Measurements from ENCODE around the gene CAPZB. TPM values are rescaled to one million over a fixed set of nuclear protein-coding genes. Genes with fewer than 3 reads are reported as not detected.

CAPZB gene
- total RNA-seq, 4 donors from 2014 or later = 127 to 404 (median 136) TPM

GRCh38 chr1:19372136-19372514 is 113.2 kb downstream of the CAPZB start:
- intact Hi-C loops (cut with DNase I; ENCODE audit: low total_unique reads) = no loop called here
- WGBS, 2 donors (ENCODE audit: low coverage in 1 of 2) = 93% methylated on average over 5 of the region's 5 CpGs; no CpG with 5 or more reads in 1 of the 2 donors
- Histone ChIP-seq H3K27me3 (no peaks in the 10 kb centered on the region), H3K36me3 (peaks cover 0 to 9% (median under 1%) of the 10 kb centered on the region in 4 donors), H3K4me1 (peaks cover 0 to 19% (median 9%) of the 10 kb centered on the region in 4 donors), H3K4me3 (no peak overlapping the region), H3K27ac (no peak overlapping the region), H3K9me3 (no peaks in the 10 kb centered on the region)
- in situ Hi-C loops (cut with MboI; ENCODE audit: low pct_ligation_motif_present in 1 of 4, low pct_unique_long_range_greater_than_20kb in 1 of 4, low sequenced_read_pairs in 3 of 4) = no loop called here
- TF ChIP-seq POLR2A (IDR thresholded peaks at IDR 0.05) = no peak
- no peak for TF ChIP-seq POLR2AphosphoS5 (IDR thresholded peaks at IDR 0.05)
- no peak for TF ChIP-seq EP300 (IDR thresholded peaks at IDR 0.05; ENCODE audit: low read depth)
- TF ChIP-seq, protein P1, sequence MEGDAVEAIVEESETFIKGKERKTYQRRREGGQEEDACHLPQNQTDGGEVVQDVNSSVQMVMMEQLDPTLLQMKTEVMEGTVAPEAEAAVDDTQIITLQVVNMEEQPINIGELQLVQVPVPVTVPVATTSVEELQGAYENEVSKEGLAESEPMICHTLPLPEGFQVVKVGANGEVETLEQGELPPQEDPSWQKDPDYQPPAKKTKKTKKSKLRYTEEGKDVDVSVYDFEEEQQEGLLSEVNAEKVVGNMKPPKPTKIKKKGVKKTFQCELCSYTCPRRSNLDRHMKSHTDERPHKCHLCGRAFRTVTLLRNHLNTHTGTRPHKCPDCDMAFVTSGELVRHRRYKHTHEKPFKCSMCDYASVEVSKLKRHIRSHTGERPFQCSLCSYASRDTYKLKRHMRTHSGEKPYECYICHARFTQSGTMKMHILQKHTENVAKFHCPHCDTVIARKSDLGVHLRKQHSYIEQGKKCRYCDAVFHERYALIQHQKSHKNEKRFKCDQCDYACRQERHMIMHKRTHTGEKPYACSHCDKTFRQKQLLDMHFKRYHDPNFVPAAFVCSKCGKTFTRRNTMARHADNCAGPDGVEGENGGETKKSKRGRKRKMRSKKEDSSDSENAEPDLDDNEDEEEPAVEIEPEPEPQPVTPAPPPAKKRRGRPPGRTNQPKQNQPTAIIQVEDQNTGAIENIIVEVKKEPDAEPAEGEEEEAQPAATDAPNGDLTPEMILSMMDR (IDR thresholded peaks at IDR 0.05) = no peak
- no peak for DNase-seq

- H3K4me3 ChIP-seq = no peak overlapping the region
- H3K36me3 ChIP-seq = peaks cover 0 to 5% (median 0%) of the 10 kb centered on the region in 4 donors
- DNase-seq = no peak
- intact Hi-C loops (cut with DNase I; ENCODE audit: low total_unique reads) = no loop called here
- H3K4me1 ChIP-seq = peaks cover 0 to 24% (median 15%) of the 10 kb centered on the region in 4 donors
- H3K27me3 ChIP-seq = no peaks in the 10 kb centered on the region
- no peak for TF ChIP-seq POLR2AphosphoS5 (IDR thresholded peaks at IDR 0.05)
- TF ChIP-seq, protein P1 (IDR thresholded peaks at IDR 0.05) = no peak
- no peak for TF ChIP-seq EP300 (IDR thresholded peaks at IDR 0.05; ENCODE audit: low read depth)
- no peak for TF ChIP-seq POLR2A (IDR thresholded peaks at IDR 0.05)
- H3K27ac ChIP-seq = no peak overlapping the region
- in situ Hi-C loops (cut with MboI; ENCODE audit: low pct_ligation_motif_present in 1 of 4, low pct_unique_long_range_greater_than_20kb in 1 of 4, low sequenced_read_pairs in 3 of 4) = no loop called here
- no peaks in the 10 kb centered on the region for H3K9me3 ChIP-seq
- 86 to 95% methylated on average over 10 to 23 of the region's 23 CpGs for whole genome bisulfite sequencing, 2 donors (ENCODE audit: low coverage in 1 of 2)
These were observed 113.9 kb downstream of the CAPZB start for GRCh38 chr1:19371226-19372135.

DNA sequence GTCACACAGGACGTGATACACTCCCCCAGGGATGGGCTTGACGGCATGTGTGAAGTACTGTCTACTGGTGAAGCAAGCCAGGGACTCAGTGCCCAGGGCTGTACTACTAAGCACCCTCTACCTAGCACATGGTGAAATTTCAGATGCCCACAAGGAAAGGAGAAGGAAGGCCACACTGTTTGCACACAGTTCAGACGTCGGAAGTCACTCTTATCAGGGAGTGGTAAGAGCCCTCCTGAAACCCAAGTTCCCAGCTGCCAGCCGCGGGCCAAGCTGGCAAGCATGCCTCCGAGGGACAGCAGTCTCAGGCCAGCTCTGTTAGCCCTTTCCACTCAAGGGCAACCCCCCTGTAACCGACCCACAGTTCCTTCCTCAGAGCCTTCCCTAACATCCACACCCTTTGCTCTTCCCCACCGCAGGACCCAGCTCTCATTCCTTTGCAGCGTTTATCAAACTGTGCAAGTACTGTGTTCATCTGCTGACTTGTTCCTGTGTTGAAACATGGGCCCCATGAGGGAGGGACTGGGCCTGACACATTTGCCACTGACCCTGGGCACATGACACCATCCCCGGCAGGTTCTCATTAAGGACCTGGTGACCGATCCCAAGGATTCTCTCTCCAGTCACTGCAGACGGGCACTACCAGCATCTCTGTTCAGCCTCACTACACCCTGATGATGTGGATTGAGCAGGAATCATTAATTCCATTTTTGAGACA is 114.7 kb downstream of the CAPZB start:
- no peaks in the 10 kb centered on the region for H3K9me3 ChIP-seq
- in situ Hi-C loops (cut with MboI; ENCODE audit: low pct_ligation_motif_present in 1 of 4, low pct_unique_long_range_greater_than_20kb in 1 of 4, low sequenced_read_pairs in 3 of 4) (no loop called here), intact Hi-C loops (cut with DNase I; ENCODE audit: low total_unique reads) (no loop called here)
- no peak for DNase-seq
- no peak overlapping the region for H3K27ac ChIP-seq
- H3K27me3 ChIP-seq = no peaks in the 10 kb centered on the region
- peaks cover 0 to 4% (median 0%) of the 10 kb centered on the region in 4 donors for H3K36me3 ChIP-seq
- H3K4me1 ChIP-seq = peaks cover 0 to 26% (median 17%) of the 10 kb centered on the region in 4 donors
- TF ChIP-seq, protein P1 (IDR thresholded peaks at IDR 0.05) = no peak
- TF ChIP-seq POLR2A (IDR thresholded peaks at IDR 0.05) (no peak), POLR2AphosphoS5 (IDR thresholded peaks at IDR 0.05) (no peak), EP300 (IDR thresholded peaks at IDR 0.05; ENCODE audit: low read depth) (no peak)
- no peak overlapping the region for H3K4me3 ChIP-seq
- 84 to 85% methylated on average over 2 to 13 of the region's 13 CpGs for WGBS, 2 donors (ENCODE audit: low coverage in 1 of 2)

Measured in transverse colon (tissue), 4 donors.